Caco-2 (cell line): Measurements from ENCODE around the gene MAST4. TPM values are rescaled to one million over a fixed set of nuclear protein-coding genes. Genes with fewer than 3 reads are reported as not detected.

Source experiments
- BruUV-seq: library from RNA; stranded (reverse); fragments of 400-500 nt; replicated peaks from 2 replicates; lab custom pipeline; 2021; lab: Mats Ljungman, UMichigan
- CTCF ChIA-PET: fragments of 300-600 bp; sonication (Branson Sonifier 250); formaldehyde crosslinking; loops from one replicate; lab custom pipeline; 2022; ENCODE audit warnings: antibody characterized with exemption; lab: Charles Lee
- POLR2A ChIA-PET: fragments of 300-600 bp; sonication (Branson Sonifier 250); formaldehyde crosslinking; loops from one replicate; lab custom pipeline; 2022; ENCODE audit warnings: antibody characterized with exemption; lab: Charles Lee
- DNase-seq, 2 experiments: peaks; one replicate each; pipeline versions ENCODE4 v3.0.0 to v3.0.0-alpha.2; 2020 to 2022
- H3K27me3 ChIP-seq: replicated peaks from 2 replicates; pipeline ENCODE4 v1.6.0; 2011; ENCODE audit warnings: low read length; ENCODE audit not compliant: control insufficient read depth, insufficient read depth
- H3K36me3 ChIP-seq: 2 replicates; pipeline ENCODE4 v1.5.1; 2011; ENCODE audit warnings: low read length; ENCODE audit not compliant: control insufficient read depth, insufficient read depth
- H3K4me1 ChIP-seq: fragments of 250-450 bp; sonication (Bioruptor Pico); 2 replicates; pipeline ENCODE4 v1.5.1; 2020; ENCODE audit warnings: mild to moderate bottlenecking
- H3K4me3 ChIP-seq: 2 replicates; pipeline ENCODE4 v1.5.1; 2011; ENCODE audit warnings: low read depth, mild to moderate bottlenecking, control low read depth, low read length
- H3K9me3 ChIP-seq: fragments of 250-450 bp; sonication (Bioruptor Pico); 2 replicates; pipeline ENCODE4 v1.5.1; 2020; ENCODE audit warnings: mild to moderate bottlenecking, moderate library complexity
- H3K27ac Mint-ChIP-seq: one replicate; pipeline ENCODE4 v1.8.0; 2022; ENCODE audit warnings: mixed read lengths; ENCODE audit not compliant: unreplicated experiment
- H3K27me3 Mint-ChIP-seq: one replicate; pipeline ENCODE4 v1.8.0; 2022; ENCODE audit warnings: mixed read lengths; ENCODE audit not compliant: insufficient read depth, unreplicated experiment
- H3K36me3 Mint-ChIP-seq: one replicate; pipeline ENCODE4 v1.8.0; 2022; ENCODE audit warnings: mild to moderate bottlenecking, mixed read lengths; ENCODE audit not compliant: insufficient read depth, unreplicated experiment
- H3K4me1 Mint-ChIP-seq: one replicate; pipeline ENCODE4 v1.8.0; 2022; ENCODE audit warnings: low read depth, mixed read lengths; ENCODE audit not compliant: unreplicated experiment
- H3K4me3 Mint-ChIP-seq: one replicate; pipeline ENCODE4 v1.8.0; 2022; ENCODE audit warnings: mild to moderate bottlenecking, moderate library complexity, mixed read lengths; ENCODE audit not compliant: unreplicated experiment
- H3K9me3 Mint-ChIP-seq: one replicate; pipeline ENCODE4 v1.8.0; 2022; ENCODE audit warnings: mixed read lengths; ENCODE audit not compliant: unreplicated experiment
- CTCF ChIP-seq, 2 experiments: fragments of 200-600 bp in 1 of 2; IDR thresholded peaks; 1 replicate in 1 of 2; 2 replicates in 1 of 2; pipeline versions ENCODE4 v1.5.1 to v1.8.0; 2011 to 2022; ENCODE audit warnings: antibody characterized with exemption in 1 of 2, control low read depth in 1 of 2, inconsistent platforms in 1 of 2, low read depth in 1 of 2, low read length in 1 of 2, mild to moderate bottlenecking in 1 of 2, moderate library complexity in 1 of 2; ENCODE audit not compliant: insufficient read depth in 1 of 2, severe bottlenecking in 1 of 2, unreplicated experiment in 1 of 2
- intact Hi-C: fragments of 100-400 bp; cut with micrococcal nuclease; formaldehyde crosslinking; loops from one replicate; pipeline ENCODE4 v1.10.0; 2022; ENCODE audit not compliant: unreplicated experiment
- total RNA-seq: library from RNA; stranded (reverse); gene quantifications from 2 replicates; pipeline ENCODE4 v1.2.3, GENCODE V29; 2022

Gene MAST4
- total RNA-seq, 1 experiment from 2014 or later, result 17.8 TPM

- Histone ChIP-seq H3K36me3 (no peaks in the 10 kb centered on the region), H3K4me3 (no peak overlapping the region), H3K9me3 (no peaks in the 10 kb centered on the region), H3K27me3 (no peaks in the 10 kb centered on the region), H3K4me1 (no peaks in the 10 kb centered on the region)
- no TSS peak for BruUV-seq
- no peaks in the 10 kb centered on the region for H3K27me3 Mint-ChIP-seq
- H3K4me1 Mint-ChIP-seq, result no peaks in the 10 kb centered on the region
- TF ChIP-seq CTCF (IDR thresholded peaks at IDR 0.05; ENCODE audit: insufficient read depth in 1 of 2, low read depth in 1 of 2, low read length in 1 of 2, severe bottlenecking in 1 of 2, unreplicated experiment in 1 of 2), result no peak
- no peak for DNase-seq
- H3K4me3 Mint-ChIP-seq, result no peak overlapping the region
- no peak overlapping the region for H3K27ac Mint-ChIP-seq
- no peaks in the 10 kb centered on the region for H3K9me3 Mint-ChIP-seq
- ChIA-PET POLR2A (no interaction called here), CTCF (no interaction called here)
- H3K36me3 Mint-ChIP-seq, result peaks cover 22% of the 10 kb centered on the region
- intact Hi-C loops, result no loop called here
Observed at GRCh38 chr5:67135381-67135984, 539.3 kb downstream of the MAST4 start.

GRCh38 chr5:67139030-67139429 lies 542.8 kb downstream of the MAST4 start:
- H3K4me1 ChIP-seq, result peaks cover 8% of the 10 kb centered on the region
- CTCF ChIA-PET, result no interaction called here
- Mint-ChIP-seq H3K4me3 (no peak overlapping the region), H3K27me3 (no peaks in the 10 kb centered on the region), H3K9me3 (no peaks in the 10 kb centered on the region), H3K36me3 (peaks cover 44% of the 10 kb centered on the region), H3K4me1 (peaks cover 7% of the 10 kb centered on the region), H3K27ac (no peak overlapping the region)
- no TSS peak for BruUV-seq
- DNase-seq, result no peak
- H3K9me3 ChIP-seq, result no peaks in the 10 kb centered on the region
- no peaks in the 10 kb centered on the region for H3K36me3 ChIP-seq
- no peak for TF ChIP-seq CTCF (IDR thresholded peaks at IDR 0.05; ENCODE audit: insufficient read depth in 1 of 2, low read depth in 1 of 2, low read length in 1 of 2, severe bottlenecking in 1 of 2, unreplicated experiment in 1 of 2)
- intact Hi-C loops, result no loop called here
- POLR2A ChIA-PET, result no interaction called here
- H3K27me3 ChIP-seq, result no peaks in the 10 kb centered on the region
- H3K4me3 ChIP-seq, result no peak overlapping the region

- Histone ChIP-seq H3K27me3 (no peaks in the 10 kb centered on the region), H3K4me1 (peaks cover 18% of the 10 kb centered on the region), H3K4me3 (no peak overlapping the region), H3K9me3 (no peaks in the 10 kb centered on the region), H3K36me3 (no peaks in the 10 kb centered on the region)
- Mint-ChIP-seq H3K4me1 (peaks cover 14% of the 10 kb centered on the region), H3K36me3 (peaks cover 58% of the 10 kb centered on the region), H3K27me3 (no peaks in the 10 kb centered on the region), H3K27ac (no peak overlapping the region), H3K9me3 (no peaks in the 10 kb centered on the region), H3K4me3 (no peak overlapping the region)
- DNase-seq, result no peak
- no peak for TF ChIP-seq CTCF (IDR thresholded peaks at IDR 0.05; ENCODE audit: insufficient read depth in 1 of 2, low read depth in 1 of 2, low read length in 1 of 2, severe bottlenecking in 1 of 2, unreplicated experiment in 1 of 2)
- ChIA-PET CTCF (no interaction called here), POLR2A (no interaction called here)
- no TSS peak for BruUV-seq
- intact Hi-C loops, result loop anchor here (5.0 kb wide), 2 partner anchors 88 to 138 kb away; no protein-coding TSS in a partner anchor
Observed at GRCh38 chr5:67140413-67140812, 544.2 kb downstream of the MAST4 start.
